DMS153 (cell line): Measurements from ENCODE around the gene HPS4.

Source experiments
- DNase-seq: peaks from one replicate; lab custom pipeline; 2025; lab: John Stamatoyannopoulos, UW

The HPS4 gene

DNA sequence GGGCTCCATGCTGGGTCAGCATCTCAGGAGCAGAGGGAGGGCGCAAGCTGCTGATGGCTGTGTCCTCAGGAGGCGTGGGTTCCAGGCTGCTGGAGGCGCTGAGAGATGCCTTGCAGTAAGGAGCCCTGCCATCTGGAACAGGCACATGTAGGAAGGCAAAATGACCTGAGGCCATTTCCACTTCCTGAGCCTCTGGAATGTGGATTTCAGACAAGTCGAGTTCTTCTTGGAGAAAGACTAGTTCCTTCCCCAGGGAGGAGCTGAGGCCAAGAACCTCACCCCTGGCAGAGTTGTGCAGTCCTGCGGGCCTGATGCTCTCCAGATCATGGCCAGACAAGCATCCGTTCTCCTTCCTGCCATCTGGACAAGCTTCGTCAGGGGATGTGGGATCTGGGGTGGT is 19.3 kb downstream of the HPS4 start:
- no peak for DNase-seq

DNA sequence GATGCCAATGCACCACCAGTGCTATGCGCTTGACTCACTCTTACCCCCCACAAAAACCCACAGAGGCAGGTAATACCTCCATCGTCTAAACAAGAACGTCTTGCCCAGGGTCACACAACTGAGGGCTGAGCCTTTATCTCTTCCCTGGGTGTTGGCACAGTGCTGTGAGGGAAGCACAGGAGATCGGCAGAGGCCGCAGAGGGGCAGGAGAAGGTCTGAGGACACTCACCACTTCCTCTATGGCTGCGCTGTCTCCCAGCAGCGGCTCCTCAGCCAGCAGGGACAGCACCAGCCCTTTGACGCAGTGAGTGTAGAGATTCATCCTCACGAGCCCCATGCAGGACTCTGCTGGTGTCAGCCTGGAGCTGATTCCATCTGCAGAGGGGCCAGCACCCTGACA is 19.9 kb downstream of the HPS4 start:
- DNase-seq: no peak

DNA sequence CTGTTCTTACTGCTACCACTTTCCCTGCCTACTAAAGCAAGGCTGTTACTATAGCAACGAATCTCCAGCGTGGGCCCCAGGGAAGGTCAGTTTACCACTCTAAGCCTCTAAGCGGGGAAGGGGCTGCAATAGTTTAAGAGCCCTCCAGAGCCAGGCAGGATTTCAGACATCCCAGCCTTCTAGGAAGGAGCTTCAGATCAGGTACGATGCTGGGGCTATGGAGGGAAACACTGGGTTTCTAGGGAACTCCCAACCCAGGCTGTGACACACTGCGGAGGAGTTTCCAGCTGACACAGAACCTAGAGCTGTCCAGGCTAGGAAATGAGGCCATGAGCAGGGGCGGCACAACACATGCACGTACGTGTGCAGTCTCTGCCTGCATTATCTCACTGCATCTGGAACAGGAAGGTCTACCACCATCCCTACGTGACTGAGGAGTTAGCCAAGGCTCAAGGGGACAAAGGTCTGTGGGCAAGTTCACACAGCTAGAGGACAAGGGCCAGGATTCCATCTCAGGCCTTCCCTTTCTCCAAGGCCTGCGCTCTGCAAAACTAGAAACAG is 20.4 kb downstream of the HPS4 start:
- no peak for DNase-seq

DNA sequence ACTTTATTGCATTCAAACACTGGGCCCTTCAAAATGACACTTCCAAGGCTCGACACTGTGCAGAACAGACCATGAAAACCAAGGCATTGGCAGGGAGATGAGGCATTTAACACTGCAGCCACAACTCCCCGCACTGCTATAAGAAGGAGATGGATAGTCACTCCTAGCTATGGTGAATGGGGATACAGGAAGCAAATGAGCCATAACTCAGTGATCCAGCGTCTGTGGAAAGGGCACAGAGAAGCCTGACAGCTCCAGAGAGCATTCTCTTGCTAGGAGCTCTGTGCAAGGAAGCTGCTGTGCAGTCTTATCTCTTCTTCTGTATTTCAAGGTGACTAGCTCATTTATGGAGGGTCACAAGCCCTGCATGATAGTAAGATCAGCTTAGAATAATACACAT is 20.9 kb downstream of the HPS4 start:
- no peak for DNase-seq

DNA sequence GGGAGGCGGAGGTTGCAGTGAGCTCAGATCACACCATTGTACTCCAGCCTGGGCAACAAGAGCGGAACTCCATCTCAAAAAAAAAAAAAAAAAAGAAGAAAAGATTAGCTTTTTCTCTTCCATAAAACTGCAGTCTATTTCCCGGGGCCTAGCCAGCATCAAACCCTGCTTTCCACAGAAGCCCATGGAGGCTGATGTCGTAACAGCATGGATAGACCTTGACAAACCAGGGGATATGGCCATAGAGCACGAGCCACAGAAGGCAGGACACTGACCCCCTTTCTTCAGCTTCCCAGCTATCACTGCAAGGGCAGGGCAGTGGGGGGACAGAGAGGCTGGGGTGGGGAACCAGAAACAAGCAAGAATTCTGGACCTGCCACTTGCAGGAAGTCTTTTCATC is 21.5 kb downstream of the HPS4 start:
- no peak for DNase-seq

DNA sequence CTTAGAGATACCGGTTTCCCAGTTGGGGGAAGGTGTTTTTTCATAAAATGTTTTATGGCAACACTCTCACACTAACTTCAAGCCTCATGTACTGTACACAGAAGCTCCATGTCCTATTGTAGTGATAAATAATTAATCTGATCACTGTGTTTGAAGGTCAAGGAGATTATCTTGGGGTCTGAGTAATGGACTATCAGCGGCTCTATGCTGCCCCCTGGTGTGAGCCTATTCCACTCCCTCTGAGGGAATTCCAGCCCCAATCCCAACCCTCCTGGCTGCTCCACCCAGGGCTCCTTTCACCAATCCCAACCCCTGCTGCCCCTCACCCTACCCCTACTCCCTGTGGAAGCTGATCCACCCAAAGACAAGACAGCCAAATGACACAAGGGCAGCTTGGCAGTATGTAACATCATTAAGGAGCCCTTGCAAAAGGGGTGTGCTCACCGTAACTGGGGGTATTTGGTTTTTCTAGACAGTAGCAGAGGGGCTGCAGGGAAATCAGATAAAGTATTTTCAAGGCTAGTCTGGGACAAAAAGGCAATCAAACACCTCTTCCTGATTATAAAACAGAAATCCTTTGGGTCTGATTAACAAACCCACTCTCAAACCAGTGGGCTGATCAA is 22.3 kb downstream of the HPS4 start:
- peak; percentile 10 for DNase-seq

DNA sequence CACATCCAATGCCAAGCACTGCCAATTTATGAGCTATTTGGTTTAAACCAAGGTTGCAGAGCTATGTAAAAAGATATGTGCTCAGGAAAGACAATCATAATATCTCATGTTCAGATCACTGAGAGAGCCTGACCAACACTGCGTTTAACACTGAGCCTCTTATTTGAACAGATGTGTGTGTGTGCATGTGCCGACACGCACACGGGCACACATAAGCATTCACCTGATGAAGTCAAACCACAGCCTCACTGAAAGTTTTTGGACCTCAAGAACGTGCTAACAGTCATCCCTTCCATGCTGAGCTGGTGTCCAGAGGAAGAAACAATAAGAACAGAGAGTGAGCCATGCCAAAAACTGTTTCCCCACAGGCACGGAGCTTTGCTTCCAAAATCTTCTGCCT is 23.4 kb downstream of the HPS4 start:
- DNase-seq: no peak

DNA sequence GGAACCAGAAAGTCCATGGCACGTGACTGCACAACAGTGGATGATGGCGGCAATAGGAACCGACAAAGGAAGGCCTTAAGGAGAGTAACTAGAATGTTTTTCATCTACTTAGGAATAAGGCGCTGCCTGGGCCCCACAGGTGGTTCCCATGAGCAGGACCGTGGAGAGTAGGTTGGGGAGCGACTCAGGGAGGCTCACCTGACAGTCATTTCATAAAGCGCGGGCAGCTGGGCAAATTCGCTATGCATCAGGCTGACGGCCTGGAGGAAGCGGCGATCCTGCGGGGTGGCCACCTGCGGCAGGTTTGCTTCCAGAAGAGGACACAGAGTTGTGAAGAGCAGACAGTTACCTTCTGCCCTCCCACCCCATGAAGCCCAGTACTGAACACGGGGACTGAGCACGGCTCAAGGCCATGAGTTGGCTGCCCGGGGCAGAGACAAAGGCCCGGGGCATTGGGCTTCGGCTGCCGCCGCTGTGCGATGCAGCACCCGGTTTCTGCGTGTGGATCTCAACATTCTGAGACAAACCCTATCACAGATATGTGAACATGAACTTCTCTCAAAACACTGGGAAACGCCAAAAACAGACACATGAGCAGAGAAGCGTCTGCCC is 25.8 kb downstream of the HPS4 start:
- no peak for DNase-seq

DNA sequence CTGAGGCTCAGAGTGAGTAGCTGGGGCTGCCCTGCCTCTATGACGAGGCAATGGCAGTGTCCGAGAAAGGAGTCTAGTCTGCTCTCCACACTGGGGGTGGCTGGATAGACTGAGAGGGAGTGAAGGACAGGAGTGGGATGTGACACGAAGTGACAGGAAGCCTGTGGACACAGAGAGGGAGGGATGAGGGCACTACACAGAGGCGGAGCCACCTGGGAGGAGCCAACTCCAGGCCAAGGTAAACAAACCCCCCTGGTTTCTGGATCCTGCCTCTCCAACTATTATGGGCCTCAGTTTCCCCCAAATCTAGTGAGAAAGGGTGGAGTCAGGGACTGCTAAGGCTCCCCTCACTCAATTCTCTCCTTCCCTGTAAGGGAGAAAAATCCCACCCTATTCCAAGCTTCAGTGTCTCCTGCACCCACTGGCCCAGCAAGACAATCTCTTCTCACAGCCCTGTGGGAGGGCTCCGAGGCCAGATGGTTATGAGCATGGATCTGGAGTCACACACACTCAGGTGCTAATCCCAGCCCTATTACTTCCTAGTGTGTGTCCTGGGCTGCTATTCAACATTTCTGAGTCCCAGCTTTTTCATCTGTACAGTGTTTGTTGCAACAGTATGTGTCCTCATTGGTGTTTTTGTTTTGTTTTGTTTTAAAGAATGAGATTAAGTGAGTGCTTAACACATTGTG is 29.6 kb downstream of the HPS4 start:
- DNase-seq: no peak

DNA sequence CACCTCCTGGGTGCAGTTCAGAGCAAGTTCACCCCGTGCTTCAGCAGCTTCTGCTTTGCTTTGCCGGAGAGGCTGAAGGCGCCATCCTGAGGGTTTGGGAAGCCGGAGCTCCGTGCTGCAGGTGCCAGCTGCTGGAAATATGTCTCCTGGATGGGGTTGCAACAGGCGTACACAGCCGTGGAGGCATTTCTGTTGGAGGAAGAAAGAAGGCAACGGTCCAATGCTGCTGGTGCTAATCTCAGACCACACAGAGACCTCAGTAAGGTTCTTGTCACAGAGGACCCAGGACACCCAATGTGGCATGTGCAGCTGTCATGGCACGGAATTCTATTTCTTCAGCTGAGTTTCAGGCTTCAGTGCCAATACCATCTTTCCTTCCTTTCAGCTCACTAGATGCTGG is 30.4 kb downstream of the HPS4 start:
- DNase-seq: no peak

DNA sequence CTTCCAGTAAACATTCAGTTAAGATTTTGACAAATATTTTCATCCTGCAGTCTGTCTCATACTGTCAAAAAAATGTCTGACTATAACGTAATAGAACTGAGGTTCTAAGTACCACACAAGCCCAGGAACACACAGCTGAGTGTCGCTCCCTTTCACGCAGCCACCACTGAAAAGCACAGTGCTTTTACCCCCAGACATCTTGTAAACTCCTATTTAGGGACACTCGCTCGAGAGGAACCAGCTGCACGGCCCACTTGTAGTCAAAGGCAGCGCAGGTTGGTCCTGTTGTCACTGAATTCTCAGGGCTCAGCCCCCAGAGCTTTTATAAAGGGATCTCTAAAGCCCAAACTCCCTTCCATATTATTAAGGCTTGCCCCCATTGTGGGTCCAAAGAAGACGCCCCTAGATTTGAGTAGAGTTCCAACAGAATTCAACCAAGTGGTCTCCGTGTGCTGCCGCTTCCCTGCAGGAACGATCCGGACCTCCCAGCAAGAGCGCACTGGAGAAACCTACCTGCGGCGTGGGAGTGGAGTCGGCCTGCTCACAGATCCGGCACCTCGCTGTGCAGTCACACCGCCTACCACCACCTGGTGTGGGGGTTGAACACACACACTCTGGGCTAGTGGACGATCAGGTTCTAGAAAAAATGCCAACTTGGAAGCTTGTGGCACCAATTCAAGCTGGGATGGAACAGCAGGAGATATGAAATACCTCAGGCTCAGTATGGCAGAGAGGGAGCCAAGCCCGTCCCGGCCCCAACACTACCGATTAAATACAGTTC is 31.2 kb downstream of the HPS4 start:
- DNase-seq: no peak

DNA sequence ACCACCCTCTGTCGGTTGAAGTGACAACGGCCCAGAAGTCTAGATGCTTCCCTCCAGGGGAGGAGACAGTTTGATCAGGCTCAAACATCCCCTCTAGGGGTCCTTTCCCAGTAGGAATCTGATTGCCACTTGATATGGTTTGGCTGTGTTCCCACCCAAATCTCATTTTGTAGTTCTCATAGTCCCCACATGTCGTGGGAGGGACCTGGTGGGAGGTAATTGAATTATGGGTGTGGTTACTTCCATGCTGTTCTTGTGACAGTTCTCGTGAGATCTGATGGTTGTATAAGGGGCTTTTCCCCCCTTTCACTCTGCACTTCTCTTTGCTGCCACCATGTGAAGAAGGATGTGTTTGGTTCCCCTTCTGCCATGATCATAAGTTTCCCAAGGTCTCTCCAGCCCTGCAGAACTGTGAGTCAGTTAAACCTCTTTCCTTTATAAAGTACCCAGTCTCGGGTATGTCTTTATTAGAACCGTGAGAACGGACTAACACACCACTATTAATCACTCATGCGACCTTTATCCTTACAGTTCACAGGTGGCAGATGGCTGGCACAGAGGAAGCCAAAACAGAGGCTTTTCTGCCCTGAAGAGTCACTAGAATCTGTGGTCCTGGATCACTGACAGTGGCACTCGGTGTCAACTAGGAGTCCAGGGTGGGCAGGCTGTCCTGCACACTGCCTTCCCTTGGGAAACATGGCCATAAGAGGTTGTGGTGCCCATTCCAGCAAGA is 33.0 kb downstream of the HPS4 start:
- no peak for DNase-seq

DNA sequence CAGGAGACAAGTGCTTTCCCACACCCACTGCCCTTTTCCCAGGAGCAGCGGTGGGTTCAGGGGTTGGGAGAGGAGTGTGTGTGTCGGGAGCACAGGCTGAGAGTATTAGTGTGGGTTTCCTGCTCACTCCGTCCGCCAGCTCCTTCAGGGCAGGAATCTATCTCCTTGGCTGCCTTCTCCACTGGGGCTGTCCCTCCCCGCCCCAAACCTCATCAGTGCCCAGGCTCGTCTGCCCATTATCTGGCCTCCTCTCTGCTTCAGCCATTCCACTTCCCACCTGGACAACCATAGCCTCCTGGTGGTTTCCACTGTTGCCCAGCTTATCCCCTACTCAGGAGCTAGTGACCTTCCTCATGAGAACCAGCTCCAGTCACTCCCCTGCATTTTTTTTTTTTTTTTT is 34.6 kb downstream of the HPS4 start:
- no peak for DNase-seq

DNA sequence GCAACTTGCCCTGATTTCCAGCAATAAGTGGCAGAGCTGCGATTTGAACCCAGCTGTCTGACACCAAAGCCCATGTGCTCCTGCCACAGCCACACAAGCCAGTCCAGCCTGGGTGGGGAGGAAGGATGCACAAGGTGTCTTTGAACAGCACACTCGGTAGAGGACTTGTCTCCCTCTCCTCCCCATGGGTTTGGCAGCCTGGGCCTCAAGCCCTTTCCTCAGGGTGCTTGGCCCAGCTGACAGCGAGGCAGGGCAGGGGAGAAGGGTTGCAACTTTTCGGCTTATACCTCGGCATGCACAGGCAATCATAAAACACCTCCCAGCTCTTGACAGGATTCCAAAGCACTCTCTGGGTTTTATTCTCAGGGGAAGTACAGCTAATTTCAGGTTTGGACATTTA is 35.2 kb downstream of the HPS4 start:
- DNase-seq: no peak

DNA sequence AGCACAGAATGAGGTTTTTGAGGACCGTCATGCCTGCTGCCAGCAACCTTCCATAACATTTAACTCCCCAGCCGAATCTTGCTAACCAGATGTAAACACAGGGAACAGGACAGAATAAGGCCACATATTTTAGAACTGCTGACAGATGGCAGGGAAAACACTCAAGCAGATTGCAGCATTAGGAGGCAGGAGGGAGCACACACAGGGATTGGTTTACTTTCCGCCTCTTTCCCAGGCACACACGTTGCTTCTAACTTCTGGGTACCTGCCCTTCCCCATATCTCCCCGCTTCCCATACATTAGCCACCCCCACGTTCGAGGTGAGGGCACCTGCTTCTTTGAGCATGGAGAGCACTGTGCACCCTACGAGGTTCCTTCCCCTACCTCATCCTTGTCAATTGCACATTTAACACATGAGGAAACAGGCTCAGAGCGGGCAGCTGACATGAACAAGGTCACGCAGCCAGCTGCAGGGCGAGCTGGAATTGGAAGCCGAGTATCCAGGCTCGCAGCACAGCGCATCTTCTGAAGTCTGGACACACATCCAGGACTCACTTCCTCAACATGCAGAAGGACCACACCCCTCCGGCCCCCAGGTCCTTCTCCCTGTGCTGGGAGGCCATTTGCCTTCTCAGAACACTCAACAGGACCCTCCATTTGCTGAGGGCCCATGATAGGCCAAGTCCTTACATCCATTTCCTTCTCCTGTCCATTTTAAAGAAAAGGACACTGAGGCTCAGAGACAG is 35.8 kb downstream of the HPS4 start:
- DNase-seq: no peak

DNA sequence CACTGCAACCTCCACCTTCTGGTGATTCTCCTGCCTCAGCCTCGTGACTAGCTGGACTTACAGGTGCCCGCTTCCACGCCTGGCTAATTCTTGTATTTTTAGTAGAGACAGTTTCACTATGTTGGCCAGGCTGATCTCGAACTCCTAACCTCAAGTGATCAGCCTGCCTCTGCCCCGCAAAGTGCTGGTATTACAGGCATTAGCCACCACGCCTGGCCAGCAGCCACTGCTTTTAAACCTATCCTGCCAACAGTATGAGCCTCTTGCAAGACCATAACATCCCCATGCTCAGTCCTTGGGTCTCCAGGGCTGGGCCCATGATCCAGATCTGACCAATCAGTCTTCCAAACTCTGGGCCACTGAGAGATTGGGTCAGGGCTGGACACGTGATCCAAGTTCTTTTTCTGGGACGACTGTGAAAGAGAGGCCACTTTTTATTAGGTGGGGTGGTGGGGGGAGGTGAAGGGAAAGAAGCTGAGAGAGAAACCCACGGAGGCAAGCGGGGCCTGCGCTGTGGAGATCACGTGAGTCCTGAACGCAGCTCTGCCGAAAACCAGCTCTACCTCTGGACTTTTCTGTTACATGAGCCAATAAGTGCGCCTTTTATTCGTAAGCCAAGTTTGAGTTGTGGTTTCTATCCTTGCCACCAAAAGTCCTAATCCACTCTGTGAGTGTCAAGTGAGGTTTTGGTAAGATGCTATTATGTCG is 36.6 kb downstream of the HPS4 start:
- DNase-seq: no peak

DNA sequence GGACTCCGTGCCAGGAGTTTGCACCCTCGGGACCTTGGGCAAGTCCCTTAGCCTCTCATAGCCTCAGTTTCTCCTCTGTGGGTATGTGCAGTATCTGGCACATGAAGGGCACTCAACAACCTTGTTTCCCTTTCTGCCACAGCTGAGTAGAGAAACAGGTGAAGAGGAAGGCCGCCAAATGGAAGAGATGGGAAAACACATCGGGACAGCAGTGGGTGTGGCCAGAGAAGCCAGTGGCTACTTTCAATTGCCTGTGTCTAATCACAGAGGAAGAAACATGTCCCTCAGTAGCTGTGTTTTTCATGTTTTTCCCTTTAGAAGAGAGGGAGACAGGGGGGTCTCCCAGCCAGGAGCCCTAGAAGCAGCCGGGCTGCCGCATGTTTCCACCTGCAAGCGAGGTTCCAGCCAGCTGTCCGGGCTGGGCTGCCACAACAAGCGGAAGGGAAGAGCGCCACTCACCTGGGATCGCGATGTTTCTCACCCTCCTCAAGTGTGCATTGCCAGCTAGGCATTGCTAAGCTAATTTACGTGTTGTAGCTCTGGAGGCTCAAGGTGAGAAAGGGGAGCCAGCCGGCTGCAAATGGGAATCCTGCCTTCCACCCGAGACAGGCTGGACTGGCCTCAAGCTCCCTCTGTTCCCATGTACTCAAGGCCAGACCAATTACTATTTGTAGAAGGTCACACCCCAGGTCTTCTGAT is 37.9 kb downstream of the HPS4 start:
- peak; percentile 40 for DNase-seq

DNA sequence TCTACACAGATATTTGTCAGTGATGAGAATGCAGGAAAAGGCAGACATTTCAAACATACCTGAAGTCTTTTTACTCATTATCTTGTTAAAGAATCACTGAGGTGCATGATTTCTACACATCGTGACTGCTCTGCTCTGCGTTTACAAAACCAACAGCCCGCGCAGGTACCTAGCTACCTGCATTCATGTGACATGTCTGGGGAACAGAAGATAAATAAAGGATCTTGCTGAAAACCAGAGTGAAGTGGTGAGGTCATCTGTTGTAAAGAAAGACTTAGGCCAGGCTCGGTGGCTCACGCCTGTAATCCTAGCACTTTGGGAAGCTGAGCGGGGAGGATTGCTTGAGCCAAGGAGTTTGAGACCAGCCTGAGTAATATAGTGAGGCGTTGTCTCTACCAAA is 38.8 kb downstream of the HPS4 start:
- peak; percentile 59 for DNase-seq

DNA sequence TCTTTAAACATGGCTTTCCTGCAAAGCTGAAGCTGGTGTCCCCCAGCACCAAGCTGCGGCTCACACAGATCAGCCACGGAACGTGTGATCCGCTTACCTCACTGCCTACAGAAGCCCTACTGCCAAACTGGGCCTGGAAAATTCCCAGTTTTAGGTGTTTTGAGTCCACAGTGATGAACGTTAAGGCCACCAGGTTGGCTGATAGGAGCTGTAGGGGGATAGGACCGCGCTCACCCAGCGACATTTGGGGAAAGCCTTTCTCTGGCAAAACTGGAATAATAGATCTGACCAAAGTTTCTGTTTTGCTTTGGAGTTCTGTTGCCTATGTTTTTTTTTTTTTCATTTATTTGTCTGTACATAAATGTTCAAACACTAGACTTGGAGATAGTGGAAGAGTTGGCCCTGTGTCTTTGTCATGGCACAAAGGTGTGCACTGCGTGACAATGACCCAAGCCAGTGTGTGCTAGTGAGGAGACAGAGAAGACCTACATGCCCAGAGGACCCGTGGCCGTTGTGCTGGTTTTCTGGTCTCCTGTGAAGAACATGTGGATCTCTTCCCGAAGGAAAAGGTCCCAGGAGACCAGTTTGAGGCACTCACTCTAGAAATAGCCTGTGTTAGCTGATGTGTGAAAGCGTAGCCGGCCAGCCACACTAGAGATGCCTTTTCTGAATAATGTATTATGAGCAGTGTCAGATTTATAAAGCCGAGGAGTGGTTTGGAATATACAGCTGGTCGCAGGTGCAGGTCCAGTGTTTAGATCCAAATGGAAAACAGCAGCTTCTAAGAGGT is 39.5 kb downstream of the HPS4 start:
- no peak for DNase-seq
